GM10266 (cell line): Measurements from ENCODE around the gene IKZF4.
"Not testable (repeated sequence)": the region's sequence is repeated elsewhere in the genome, so short reads cannot be mapped to it uniquely, and the experiment has no call there.

Source experiments
- DNase-seq: peaks from one replicate; pipeline ENCODE4 v3.0.0; 2012; ENCODE audit errors: extremely low spot score
- CTCF ChIP-seq: IDR thresholded peaks from 2 replicates; pipeline ENCODE4 v1.5.1; 2012; ENCODE audit warnings: mild to moderate bottlenecking, low read depth; ENCODE audit not compliant: control insufficient read depth, insufficient read depth; ENCODE audit errors: missing control alignments

Gene IKZF4

DNA sequence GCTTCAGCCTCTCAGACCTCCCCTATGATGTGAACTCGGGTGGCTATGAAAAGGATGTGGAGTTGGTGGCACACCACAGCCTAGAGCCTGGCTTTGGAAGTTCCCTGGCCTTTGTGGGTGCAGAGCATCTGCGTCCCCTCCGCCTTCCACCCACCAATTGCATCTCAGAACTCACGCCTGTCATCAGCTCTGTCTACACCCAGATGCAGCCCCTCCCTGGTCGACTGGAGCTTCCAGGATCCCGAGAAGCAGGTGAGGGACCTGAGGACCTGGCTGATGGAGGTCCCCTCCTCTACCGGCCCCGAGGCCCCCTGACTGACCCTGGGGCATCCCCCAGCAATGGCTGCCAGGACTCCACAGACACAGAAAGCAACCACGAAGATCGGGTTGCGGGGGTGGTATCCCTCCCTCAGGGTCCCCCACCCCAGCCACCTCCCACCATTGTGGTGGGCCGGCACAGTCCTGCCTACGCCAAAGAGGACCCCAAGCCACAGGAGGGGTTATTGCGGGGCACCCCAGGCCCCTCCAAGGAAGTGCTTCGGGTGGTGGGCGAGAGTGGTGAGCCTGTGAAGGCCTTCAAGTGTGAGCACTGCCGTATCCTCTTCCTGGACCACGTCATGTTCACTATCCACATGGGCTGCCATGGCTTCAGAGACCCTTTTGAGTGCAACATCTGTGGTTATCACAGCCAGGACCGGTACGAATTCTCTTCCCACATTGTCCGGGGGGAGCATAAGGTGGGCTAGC, 13.9 kb downstream of the IKZF4 start:
- DNase-seq: no peak
- no peak for TF ChIP-seq CTCF

- DNase-seq: no peak
- no peak for TF ChIP-seq CTCF
Measured at GRCh38 chr12:56037161-56037560, 16.3 kb downstream of the IKZF4 start.

- no peak for DNase-seq
- TF ChIP-seq CTCF: no peak
Measured at GRCh38 chr12:56038022-56038655, 17.3 kb downstream of the IKZF4 start.

GRCh38 chr12:56040151-56040550, 19.3 kb downstream of the IKZF4 start:
- no peak for DNase-seq
- TF ChIP-seq CTCF: no peak

GRCh38 chr12:56040963-56041551, 20.2 kb downstream of the IKZF4 start:
- TF ChIP-seq CTCF: no peak
- DNase-seq: no peak

GRCh38 chr12:56041552-56042429, 20.9 kb downstream of the IKZF4 start, which contains the start of gene RPS26:
RPS26 (plus strand) TSS chr12:56041918; CDS start chr12:56042167, 249 bp downstream.
- TF ChIP-seq CTCF: peak; percentile 61
- peak; percentile 84 for DNase-seq

DNA sequence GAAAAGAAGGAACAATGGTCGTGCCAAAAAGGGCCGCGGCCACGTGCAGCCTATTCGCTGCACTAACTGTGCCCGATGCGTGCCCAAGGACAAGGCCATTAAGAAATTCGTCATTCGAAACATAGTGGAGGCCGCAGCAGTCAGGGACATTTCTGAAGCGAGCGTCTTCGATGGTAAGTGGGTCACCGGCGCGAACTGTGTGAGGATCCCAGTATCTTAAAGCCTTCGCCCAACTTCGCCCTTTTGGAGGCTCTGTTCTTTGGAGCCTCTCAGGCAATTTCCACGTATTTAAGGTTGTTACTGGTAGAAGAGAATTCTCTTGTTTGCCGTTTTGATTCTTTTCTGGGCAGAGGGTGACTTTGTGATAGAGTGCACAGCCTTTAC, 21.6 kb downstream of the IKZF4 start:
- DNase-seq: not testable (repeated sequence)
